HEK293 (cell line): ENCODE results near the gene CASK.
"Not testable (repeated sequence)": the region's sequence is repeated elsewhere in the genome, so short reads cannot be mapped to it uniquely, and the experiment has no call there.

Source experiments
- CTCF ChIA-PET: fragments of 350-600 bp; formaldehyde crosslinking; extraction: SDS; loops from one replicate; lab custom pipeline; 2021; ENCODE audit warnings: antibody characterized with exemption; lab: Yijun Ruan, JAX
- POLR2A ChIA-PET: fragments of 300-600 bp; formaldehyde crosslinking; extraction: SDS; loops from one replicate; lab custom pipeline; 2020; ENCODE audit warnings: antibody characterized with exemption, inconsistent platforms; lab: Yijun Ruan, JAX
- H3K27ac ChIP-seq: fragments of 200-500 bp; sonication (Bioruptor generic); 2 replicates; pipeline ENCODE4 v1.5.1; 2014; ENCODE audit warnings: low read depth, low read length, control low read depth, inconsistent platforms; ENCODE audit errors: extremely low read depth
- H3K36me3 ChIP-seq, 2 experiments: fragments of 200-500 bp in 1 of 2; sonication (Bioruptor generic) in 1 of 2; 1 replicate in 1 of 2; 2 replicates in 1 of 2; pipeline ENCODE4 v1.5.1; 2014 to 2017; ENCODE audit warnings: inconsistent platforms in 2 of 2, low read length in 2 of 2; ENCODE audit not compliant: control insufficient read depth in 2 of 2, insufficient read depth in 1 of 2
- H3K4me1 ChIP-seq: fragments of 200-500 bp; sonication (Bioruptor generic); 2 replicates; pipeline ENCODE4 v1.5.1; 2014; ENCODE audit warnings: mild to moderate bottlenecking, low read length, inconsistent platforms; ENCODE audit not compliant: control insufficient read depth, insufficient read depth
- H3K4me3 ChIP-seq: 2 replicates; pipeline ENCODE4 v1.5.1; 2011; ENCODE audit warnings: low read depth, mild to moderate bottlenecking, control low read depth, low read length, moderate library complexity
- H3K9me3 ChIP-seq: fragments of 200-500 bp; sonication (Bioruptor generic); 2 replicates; pipeline ENCODE4 v1.5.1; 2014; ENCODE audit warnings: low read depth, low read length, inconsistent platforms; ENCODE audit not compliant: control insufficient read depth, insufficient read depth
- HOXD13 ChIP-seq: sonication (generic); formaldehyde crosslinking; IDR thresholded peaks from 2 replicates; pipeline ENCODE4 v1.8.0; 2022; ENCODE audit warnings: missing genetic modification reagents, borderline replicate concordance
- MEIS1 ChIP-seq: sonication (generic); formaldehyde crosslinking; IDR thresholded peaks from 2 replicates; pipeline ENCODE4 v1.8.1; 2022; ENCODE audit warnings: missing genetic modification reagents, mild to moderate bottlenecking, borderline replicate concordance
- SETDB1 ChIP-seq: IDR thresholded peaks from one replicate; pipeline ENCODE4 v1.6.1; 2017; ENCODE audit warnings: mild to moderate bottlenecking, low read length, moderate library complexity, mixed read lengths; ENCODE audit not compliant: insufficient read length
- ZBTB48 ChIP-seq: fragments of 450-650 bp; formaldehyde crosslinking; IDR thresholded peaks from 2 replicates; pipeline ENCODE4 v1.5.1; 2016; ENCODE audit warnings: missing biosample characterization, missing genetic modification characterization
- ZNF157 ChIP-seq: fragments of 450-650 bp; formaldehyde crosslinking; IDR thresholded peaks from 2 replicates; pipeline ENCODE4 v1.5.1; 2016; ENCODE audit warnings: missing biosample characterization, missing genetic modification characterization
- ZNF266 ChIP-seq: fragments of 450-650 bp; formaldehyde crosslinking; IDR thresholded peaks from 2 replicates; pipeline ENCODE4 v1.5.1; 2016; ENCODE audit warnings: missing biosample characterization, missing genetic modification characterization, low read depth
- ZNF335 ChIP-seq: fragments of 450-650 bp; formaldehyde crosslinking; conservative IDR thresholded peaks from 2 replicates; pipeline ENCODE4 v1.5.1; 2016; ENCODE audit warnings: missing biosample characterization, missing genetic modification characterization
- ZNF510 ChIP-seq: fragments of 450-650 bp; formaldehyde crosslinking; IDR thresholded peaks from 2 replicates; pipeline ENCODE4 v1.5.1; 2018; ENCODE audit warnings: mild to moderate bottlenecking, missing genetic modification characterization, missing biosample characterization; ENCODE audit not compliant: insufficient replicate concordance
- ZNF777 ChIP-seq: fragments of 450-650 bp; formaldehyde crosslinking; IDR thresholded peaks from 2 replicates; pipeline ENCODE4 v1.5.1; 2017; ENCODE audit warnings: missing biosample characterization, missing genetic modification characterization, borderline replicate concordance
- ZNF792 ChIP-seq: fragments of 450-650 bp; formaldehyde crosslinking; IDR thresholded peaks from 2 replicates; pipeline ENCODE4 v1.5.1; 2016; ENCODE audit warnings: missing biosample characterization, missing genetic modification characterization
- TF ChIP-seq, protein P1 (sequence below): fragments of 450-650 bp; formaldehyde crosslinking; IDR thresholded peaks from 2 replicates; pipeline ENCODE4 v1.5.1; 2017; ENCODE audit warnings: missing biosample characterization, missing genetic modification characterization
- TF ChIP-seq, protein P2 (sequence below): fragments of 450-650 bp; formaldehyde crosslinking; IDR thresholded peaks from 2 replicates; pipeline ENCODE4 v1.5.1; 2016; ENCODE audit warnings: missing biosample characterization, missing genetic modification characterization

CASK gene

DNA sequence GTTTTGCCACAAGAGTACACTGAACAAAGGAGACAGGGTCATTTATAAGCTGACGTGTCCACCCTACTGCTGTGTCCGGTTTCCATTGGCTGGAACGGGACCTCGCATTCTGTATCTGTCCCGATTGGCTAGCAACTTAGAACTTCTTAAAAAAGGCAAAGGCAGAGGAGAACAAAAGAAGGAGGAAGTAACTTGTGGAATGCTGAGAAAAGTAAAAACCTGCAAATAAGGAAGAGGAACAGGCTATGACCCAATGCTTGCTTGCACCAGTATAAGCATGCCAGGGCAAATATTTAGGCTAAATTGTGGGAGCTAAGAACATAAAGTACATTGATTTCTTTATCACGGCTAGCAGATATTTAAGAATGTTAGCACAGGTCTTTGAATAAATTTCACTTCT, 203.7 kb downstream of the CASK start:
- H3K36me3 ChIP-seq, CTCF ChIA-PET, POLR2A ChIA-PET, H3K27ac ChIP-seq, H3K9me3 ChIP-seq, H3K4me3 ChIP-seq, H3K4me1 ChIP-seq: not testable (repeated sequence)
- TF ChIP-seq SETDB1 = peak; percentile 55

DNA sequence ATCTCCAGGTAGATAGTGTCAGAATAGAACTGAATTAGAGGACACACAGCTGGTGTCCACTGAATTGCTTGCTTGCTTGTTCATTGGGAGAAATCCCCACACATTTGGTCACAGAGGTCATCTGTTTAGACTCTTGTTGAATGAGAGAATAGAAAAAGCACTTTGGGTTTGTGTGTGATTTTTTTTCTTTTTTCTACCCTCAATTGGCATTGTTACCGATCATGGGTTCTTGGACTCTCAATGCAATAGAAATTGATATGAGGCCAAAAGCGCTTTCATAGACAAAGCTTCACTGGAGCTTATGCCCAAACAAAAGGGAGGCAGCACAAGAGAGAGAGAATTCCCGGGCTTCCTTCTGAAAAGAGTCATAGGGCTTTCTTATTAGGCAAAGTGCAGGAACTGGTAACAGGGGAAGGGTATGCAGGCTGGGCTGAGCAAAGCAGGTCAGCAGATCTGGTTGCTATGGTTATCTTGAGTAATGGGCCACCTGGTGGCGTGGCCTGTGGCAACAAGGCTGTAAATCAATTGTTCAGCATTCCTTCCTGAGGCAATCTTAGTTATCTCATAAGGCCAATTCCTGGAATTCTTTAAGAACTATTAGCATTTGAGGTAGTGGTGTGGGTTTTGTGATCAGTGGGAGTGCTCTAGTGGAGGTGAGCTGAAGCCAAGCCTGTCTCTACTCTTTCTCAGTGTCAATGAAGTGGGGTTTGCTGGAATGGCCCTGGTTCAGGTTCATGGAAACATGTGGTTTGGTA, 204.7 kb downstream of the CASK start:
- no peaks in the 10 kb centered on the region for H3K36me3 ChIP-seq
- H3K9me3 ChIP-seq = no peaks in the 10 kb centered on the region
- no peak overlapping the region for H3K27ac ChIP-seq
- H3K4me1 ChIP-seq = no peaks in the 10 kb centered on the region
- H3K4me3 ChIP-seq = no peak overlapping the region
- ChIA-PET CTCF (interaction anchor here (0.6 to 0.7 kb wide), 2 partner anchors 13 to 160 kb away, joined by 4 to 5 read pairs; no protein-coding TSS in a partner anchor), POLR2A (no interaction called here)
- TF ChIP-seq ZNF792 (tag by site-specific recombination) (no peak), MEIS1 (peak; percentile 27; the same call in 1 of the 2 replicates)

DNA sequence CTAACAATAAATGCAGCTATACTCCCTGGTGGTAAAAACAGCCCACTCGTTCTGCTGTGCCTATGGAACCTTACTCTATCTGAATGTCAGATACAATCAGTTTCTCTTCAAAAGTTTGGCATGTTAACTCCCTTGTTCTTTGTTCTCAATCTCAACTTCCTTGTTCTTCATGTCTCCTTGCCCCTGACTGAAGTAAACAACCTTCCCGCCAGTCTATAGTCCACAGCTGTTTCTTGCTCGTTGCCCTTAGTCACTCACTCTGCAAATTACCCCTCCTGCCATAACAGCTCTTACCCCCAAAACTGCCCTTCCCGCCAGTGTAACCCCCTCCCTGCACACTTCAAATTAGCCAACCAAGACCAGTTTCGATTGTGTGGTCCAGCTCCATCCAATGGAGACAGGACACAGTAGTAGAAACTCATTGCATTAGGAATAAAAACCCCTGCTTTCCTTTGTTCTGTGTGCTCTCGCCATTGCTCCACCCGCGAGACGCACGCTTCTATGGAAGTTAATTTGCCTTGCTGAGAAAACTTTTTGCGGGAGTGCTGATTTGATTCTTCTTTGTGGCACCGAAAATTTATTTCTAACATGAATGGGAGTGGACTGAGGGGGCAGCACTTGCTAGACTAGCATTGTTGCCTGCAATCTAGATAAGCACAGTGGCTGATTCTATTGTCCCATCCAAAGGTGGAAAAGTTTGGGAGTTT, 206.4 kb downstream of the CASK start:
- ChIA-PET POLR2A (no interaction called here), CTCF (interaction anchor here (1.4 kb wide), 1 partner anchor 14 kb away, joined by 4 read pairs; no protein-coding TSS in a partner anchor)
- Histone ChIP-seq H3K4me3 (no peak overlapping the region), H3K4me1 (no peaks in the 10 kb centered on the region), H3K9me3 (no peaks in the 10 kb centered on the region), H3K27ac (no peak overlapping the region), H3K36me3 (no peaks in the 10 kb centered on the region)
- TF ChIP-seq SETDB1 = peak; percentile 70
- TF ChIP-seq ZNF335 = no peak

DNA sequence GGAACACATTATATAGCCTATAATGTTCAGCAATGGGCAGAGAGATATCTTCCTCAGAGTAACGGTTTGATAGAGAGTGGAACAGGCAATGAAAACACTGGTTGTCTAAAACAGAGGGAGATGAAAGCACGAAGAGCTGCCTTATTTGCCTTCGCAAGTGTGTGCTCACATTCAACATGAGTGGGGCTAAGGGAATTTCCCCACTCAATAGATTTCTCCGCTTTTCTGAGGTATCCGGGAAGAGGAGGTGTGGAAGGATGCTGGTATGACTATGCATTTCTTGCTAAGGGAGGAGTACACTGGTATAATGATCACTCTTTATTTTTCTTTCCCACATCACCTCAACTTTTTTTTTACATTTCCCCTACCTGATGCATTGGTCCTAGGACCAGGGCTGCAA, 207.1 kb downstream of the CASK start:
- POLR2A ChIA-PET = no interaction called here
- TF ChIP-seq ZNF157 (tag by site-specific recombination) (no peak), ZNF266 (no peak), ZNF510 (no peak), ZNF777 (tag by site-specific recombination) (no peak), ZBTB48 (tag by site-specific recombination) (no peak), HOXD13 (no peak)
- TF ChIP-seq, protein P1, sequence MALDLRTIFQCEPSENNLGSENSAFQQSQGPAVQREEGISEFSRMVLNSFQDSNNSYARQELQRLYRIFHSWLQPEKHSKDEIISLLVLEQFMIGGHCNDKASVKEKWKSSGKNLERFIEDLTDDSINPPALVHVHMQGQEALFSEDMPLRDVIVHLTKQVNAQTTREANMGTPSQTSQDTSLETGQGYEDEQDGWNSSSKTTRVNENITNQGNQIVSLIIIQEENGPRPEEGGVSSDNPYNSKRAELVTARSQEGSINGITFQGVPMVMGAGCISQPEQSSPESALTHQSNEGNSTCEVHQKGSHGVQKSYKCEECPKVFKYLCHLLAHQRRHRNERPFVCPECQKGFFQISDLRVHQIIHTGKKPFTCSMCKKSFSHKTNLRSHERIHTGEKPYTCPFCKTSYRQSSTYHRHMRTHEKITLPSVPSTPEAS (tag by site-specific recombination) = no peak
- TF ChIP-seq, protein P2, sequence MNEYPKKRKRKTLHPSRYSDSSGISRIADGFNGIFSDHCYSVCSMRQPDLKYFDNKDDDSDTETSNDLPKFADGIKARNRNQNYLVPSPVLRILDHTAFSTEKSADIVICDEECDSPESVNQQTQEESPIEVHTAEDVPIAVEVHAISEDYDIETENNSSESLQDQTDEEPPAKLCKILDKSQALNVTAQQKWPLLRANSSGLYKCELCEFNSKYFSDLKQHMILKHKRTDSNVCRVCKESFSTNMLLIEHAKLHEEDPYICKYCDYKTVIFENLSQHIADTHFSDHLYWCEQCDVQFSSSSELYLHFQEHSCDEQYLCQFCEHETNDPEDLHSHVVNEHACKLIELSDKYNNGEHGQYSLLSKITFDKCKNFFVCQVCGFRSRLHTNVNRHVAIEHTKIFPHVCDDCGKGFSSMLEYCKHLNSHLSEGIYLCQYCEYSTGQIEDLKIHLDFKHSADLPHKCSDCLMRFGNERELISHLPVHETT (tag by site-specific recombination) = no peak
- CTCF ChIA-PET = interaction anchor here (1.4 kb wide), 1 partner anchor 15 kb away, joined by 4 read pairs; no protein-coding TSS in a partner anchor

More for the DNA sequence above, 207.1 kb downstream of the CASK start:
- no peaks in the 10 kb centered on the region for H3K36me3 ChIP-seq
- no peaks in the 10 kb centered on the region for H3K9me3 ChIP-seq
- H3K4me1 ChIP-seq = no peaks in the 10 kb centered on the region
- H3K4me3 ChIP-seq = no peak overlapping the region
- H3K27ac ChIP-seq = no peak overlapping the region
